Hematopoietic multipotent progenitor cell treated with erythropoietin and hydrocortisone succinate and interleukin-3 and kit ligand, for 15 days (in vitro differentiated cells): Measurements from ENCODE around the gene CCL11.

Experiments used
- DNase-seq: peaks from one replicate; pipeline ENCODE4 v3.0.0-alpha.2; 2015; ENCODE audit warnings: low spot score

The CCL11 gene

GRCh38 chr17:34257299-34257985, 28.1 kb upstream of the CCL11 start:
- no peak for DNase-seq

DNA sequence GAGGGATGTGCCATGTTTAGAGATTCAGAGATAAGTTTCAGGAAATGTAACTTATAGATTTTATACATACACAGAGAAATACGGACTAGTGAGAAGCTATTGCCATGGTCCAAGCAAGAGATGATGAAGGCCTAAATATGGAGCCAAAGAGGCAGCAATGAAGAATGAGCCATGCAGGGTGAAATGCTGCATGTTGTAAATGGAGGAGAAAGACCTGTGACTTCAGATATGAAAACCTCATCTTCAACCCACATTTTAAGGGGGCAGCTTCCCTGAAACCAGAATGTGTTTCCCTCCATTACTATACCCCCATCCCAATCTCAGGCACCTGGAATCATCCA, 27.6 kb upstream of the CCL11 start:
- DNase-seq: no peak

- DNase-seq: no peak
Observed at GRCh38 chr17:34259146-34259545, 26.4 kb upstream of the CCL11 start.

- DNase-seq: no peak
Observed at GRCh38 chr17:34260861-34261260, 24.7 kb upstream of the CCL11 start.

DNA sequence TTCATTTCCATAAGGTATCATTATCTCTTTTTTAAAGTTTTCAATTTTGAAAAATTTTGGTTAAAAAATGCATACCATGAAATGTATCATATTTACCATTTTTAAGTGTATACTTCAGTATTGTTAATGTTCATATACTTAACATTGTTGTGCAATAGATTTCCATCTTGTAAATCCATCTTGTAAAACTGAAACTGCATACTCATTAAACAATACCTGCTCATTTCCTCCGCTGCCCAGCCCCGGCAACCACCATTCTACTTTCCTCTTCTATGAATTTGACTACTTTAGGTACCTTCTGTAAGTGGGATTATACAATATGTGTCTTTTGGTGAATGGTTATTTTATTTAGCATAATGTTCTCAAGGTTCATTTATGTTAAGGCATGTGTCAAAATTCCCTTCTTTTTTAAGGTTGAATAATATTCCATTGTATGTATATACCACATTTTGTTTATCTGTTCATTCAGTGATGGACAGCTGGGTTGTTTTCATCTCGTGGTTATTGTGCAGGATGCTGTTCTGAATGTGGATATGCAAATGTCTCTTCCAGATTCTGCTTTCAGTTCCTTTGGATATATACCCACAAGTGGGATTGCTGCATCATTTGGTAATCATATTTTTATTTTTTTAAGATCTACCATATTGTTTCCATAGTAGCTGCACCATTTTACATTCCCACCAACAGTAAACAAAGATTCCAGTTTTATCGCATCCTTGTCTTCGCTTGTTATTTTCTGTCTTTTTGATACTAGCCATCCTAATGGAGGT, 23.8 kb upstream of the CCL11 start:
- no peak for DNase-seq

- DNase-seq: no peak
Observed at GRCh38 chr17:34265711-34266110, 19.8 kb upstream of the CCL11 start.

DNA sequence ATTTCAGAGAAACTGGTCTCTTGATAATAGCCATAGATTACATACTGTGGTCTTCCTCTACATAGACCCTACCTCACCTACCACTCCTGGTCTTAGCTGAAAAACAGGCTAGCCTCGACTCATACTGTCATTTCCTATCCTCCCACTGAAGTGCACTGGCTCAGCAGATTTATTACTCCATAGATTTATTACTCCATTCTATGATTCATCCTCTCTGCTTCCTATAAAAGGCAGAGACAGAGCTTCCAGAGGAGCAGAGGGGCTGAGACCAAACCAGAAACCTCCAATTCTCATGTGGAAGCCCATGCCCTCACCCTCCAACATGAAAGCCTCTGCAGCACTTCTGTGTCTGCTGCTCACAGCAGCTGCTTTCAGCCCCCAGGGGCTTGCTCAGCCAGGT, 15.6 kb upstream of the CCL11 start, which contains the start of gene CCL7:
TSS of gene CCL7 (plus strand) at position 253 of the 400 bp plus-strand sequence. CDS start at position 323, 70 bp downstream.
- no peak for DNase-seq

GRCh38 chr17:34275881-34276280, 9.7 kb upstream of the CCL11 start:
- no peak for DNase-seq

- DNase-seq: no peak
Observed at GRCh38 chr17:34276826-34277225, 8.7 kb upstream of the CCL11 start.

GRCh38 chr17:34283571-34283970, 2.0 kb upstream of the CCL11 start:
- no peak for DNase-seq

GRCh38 chr17:34287875-34288274, 2.3 kb downstream of the CCL11 start:
- no peak for DNase-seq

DNA sequence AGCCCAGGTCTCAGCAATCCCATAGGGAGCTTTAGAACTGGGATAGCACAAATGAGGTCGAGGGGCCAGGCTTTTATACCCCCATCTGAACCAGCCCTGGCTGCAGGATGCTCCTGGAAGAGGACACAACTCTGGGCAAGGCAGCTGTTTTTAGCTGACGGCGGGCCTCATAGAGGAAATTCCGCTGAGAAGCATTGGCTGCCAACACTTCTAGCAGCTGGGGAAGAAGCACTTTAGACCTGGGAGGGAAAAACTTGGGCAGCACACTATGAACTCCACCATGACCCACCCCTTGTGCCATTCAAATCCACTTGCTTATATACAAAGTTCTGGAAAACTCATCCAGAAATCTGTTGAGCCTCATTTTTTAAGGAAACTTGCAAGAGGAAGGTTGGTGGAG, 5.0 kb downstream of the CCL11 start:
- DNase-seq: no peak

GRCh38 chr17:34291721-34292348, 6.3 kb downstream of the CCL11 start:
- DNase-seq: no peak

DNA sequence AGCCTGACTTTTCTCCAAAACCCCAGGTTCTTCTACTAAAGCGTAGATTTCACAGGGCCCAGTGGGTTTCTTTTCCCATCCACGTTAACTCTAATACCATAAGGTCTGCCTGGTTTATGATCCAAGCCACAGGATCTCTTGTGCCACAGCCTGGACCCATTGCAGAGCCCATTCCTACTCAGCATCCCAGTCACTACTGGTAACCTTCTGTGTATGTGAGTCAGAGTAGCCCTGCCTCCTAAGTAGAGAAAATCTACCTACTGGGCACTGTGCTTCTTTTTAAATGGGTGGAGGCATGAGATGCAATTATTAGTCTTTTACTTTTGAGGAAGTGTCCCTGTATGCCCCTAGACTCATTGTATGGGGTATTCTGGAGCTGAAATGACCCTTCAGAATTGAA, 13.5 kb downstream of the CCL11 start:
- no peak for DNase-seq

DNA sequence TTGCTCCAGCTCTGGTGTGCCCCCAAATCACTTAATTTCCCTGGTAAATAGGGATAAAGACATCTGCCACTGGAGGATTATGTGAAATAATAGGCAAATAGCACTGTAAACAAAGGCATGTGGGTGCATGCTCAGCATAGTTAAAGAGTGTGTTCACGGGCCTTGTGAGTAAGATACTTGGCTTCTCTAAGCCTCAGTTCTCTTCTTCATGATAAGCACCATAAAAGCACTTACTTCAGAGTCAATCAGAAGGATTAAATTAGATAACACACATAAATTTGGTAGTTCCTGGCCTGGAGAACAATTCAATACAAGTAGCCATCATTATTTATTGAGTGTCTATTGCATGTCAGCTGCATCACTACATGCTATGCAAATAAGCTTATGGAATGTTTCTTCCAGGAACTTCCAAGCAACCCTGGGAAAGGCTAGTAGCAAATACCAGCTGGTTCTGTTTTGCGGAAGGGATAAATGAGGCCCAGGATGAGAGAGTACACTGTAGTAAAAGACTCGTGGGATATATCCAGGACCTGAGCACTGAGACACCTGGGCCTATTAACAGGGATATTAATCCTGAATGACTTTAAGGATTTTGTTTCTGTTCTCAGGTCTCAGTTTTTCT, 14.5 kb downstream of the CCL11 start:
- no peak for DNase-seq

- DNase-seq: no peak
Observed at GRCh38 chr17:34300652-34301370, 15.3 kb downstream of the CCL11 start.

- no peak for DNase-seq
Observed at GRCh38 chr17:34301986-34302385, 16.4 kb downstream of the CCL11 start.

GRCh38 chr17:34302636-34303035, 17.1 kb downstream of the CCL11 start:
- DNase-seq: no peak

- no peak for DNase-seq
Observed at GRCh38 chr17:34303606-34304005, 18.1 kb downstream of the CCL11 start.

GRCh38 chr17:34305061-34305460, 19.5 kb downstream of the CCL11 start:
- DNase-seq: no peak

- DNase-seq: no peak
Observed at GRCh38 chr17:34305606-34306005, 20.1 kb downstream of the CCL11 start.

- DNase-seq: no peak
Observed at GRCh38 chr17:34306466-34306865, 20.9 kb downstream of the CCL11 start.
